SK-N-MC (cell line): ENCODE data around the gene NKX2-3.

ENCODE experiments used
- EZH2 ChIP-seq: fragments of 200-600 bp; sonication (generic); IDR thresholded peaks from one replicate; pipeline ENCODE4 v1.6.1; 2017; ENCODE audit warnings: antibody characterized with exemption
- POLR2AphosphoS5 ChIP-seq: IDR thresholded peaks from 2 replicates; pipeline ENCODE4 v1.6.1; 2012; ENCODE audit warnings: mild to moderate bottlenecking, low read depth, low read length, borderline replicate concordance

- no peak for TF ChIP-seq EZH2
- no peak for TF ChIP-seq POLR2AphosphoS5
Measured at GRCh38 chr10:99506416-99506815, 26.3 kb upstream of the NKX2-3 start.
